BLaER1 treated with 17β-estradiol and CSF1 and Interleukin-3, amounts not matched to agents 10 nM and 100 nM (cell line): Measurements from ENCODE around the gene NDUFC1.

Source experiments
- H3K27ac ChIP-seq, 11 experiments: shearing (Covaris generic); formaldehyde crosslinking; 2 replicates each; pipeline ENCODE4 v1.8.1; 2022
- H3K27me3 ChIP-seq, 11 experiments: shearing (Covaris generic); formaldehyde crosslinking; 2 replicates each; pipeline ENCODE4 v1.8.1; 2022
- H3K36me3 ChIP-seq, 11 experiments: shearing (Covaris generic); formaldehyde crosslinking; 2 replicates each; pipeline ENCODE4 v1.8.1; 2022
- H3K4me1 ChIP-seq, 10 experiments: shearing (Covaris generic); formaldehyde crosslinking; 2 replicates each; pipeline ENCODE4 v1.8.1; 2022
- H3K4me2 ChIP-seq, 11 experiments: shearing (Covaris generic); formaldehyde crosslinking; 2 replicates each; pipeline ENCODE4 v1.8.1; 2022
- H3K4me3 ChIP-seq, 10 experiments: shearing (Covaris generic); formaldehyde crosslinking; 2 replicates each; pipeline ENCODE4 v1.8.1; 2022
- H3K9ac ChIP-seq, 11 experiments: shearing (Covaris generic); formaldehyde crosslinking; 2 replicates each; pipeline ENCODE4 v1.8.1; 2022
- H3K9me3 ChIP-seq, 11 experiments: shearing (Covaris generic); formaldehyde crosslinking; replicated peaks in 1 of 11; 2 replicates each; pipeline ENCODE4 v1.8.1; 2022
- H4K20me1 ChIP-seq, 11 experiments: shearing (Covaris generic); formaldehyde crosslinking; 2 replicates each; pipeline ENCODE4 v1.8.1; 2022
- Cebpa-rat ChIP-seq, 11 experiments: shearing (Covaris generic); IDR thresholded peaks; 2 replicates each; pipeline ENCODE4 v1.8.1; 2022

Gene NDUFC1

GRCh38 chr4:139304920-139305319 is 2.6 kb upstream of the NDUFC1 start:
- TF ChIP-seq Cebpa-rat (IDR thresholded peaks at IDR 0.05), result no peak
- Histone ChIP-seq H3K4me3 (peak overlapping the region in 6 of 10 experiments; percentile 6 to 39 (median 19); a peak in 6 of 20 replicates), H3K4me1 (peaks cover 6 to 43% (median 19%) of the 10 kb centered on the region in 10 experiments), H3K27ac (no peak overlapping the region), H3K27me3 (no peaks in the 10 kb centered on the region), H4K20me1 (peaks cover 26 to 84% (median 79%) of the 10 kb centered on the region in 11 experiments; a peak in 21 of 22 replicates), H3K9me3 (peaks cover 0 to 19% (median 15%) of the 10 kb centered on the region in 11 experiments; a peak in 20 of 22 replicates), H3K36me3 (peaks cover 19 to 67% (median 60%) of the 10 kb centered on the region in 11 experiments), H3K9ac (no peak overlapping the region), H3K4me2 (peak overlapping the region in 1 of 11 experiments; percentile 92; a peak in 1 of 22 replicates)

- H4K20me1 ChIP-seq, result peaks cover 17 to 48% (median 43%) of the 10 kb centered on the region in 11 experiments; a peak in 21 of 22 replicates
- H3K4me1 ChIP-seq, result peaks cover 29 to 66% (median 36%) of the 10 kb centered on the region in 10 experiments
- no peak for TF ChIP-seq Cebpa-rat (IDR thresholded peaks at IDR 0.05)
- H3K9ac ChIP-seq, result peak within 1 kb of the TSS; percentile 92 to 99 (median 97)
- peak within 1 kb of the TSS; percentile 89 to 99 (median 98) for H3K27ac ChIP-seq
- peak within 1 kb of the TSS; percentile 81 to 92 (median 87) for H3K4me2 ChIP-seq
- no peaks in the 10 kb centered on the region for H3K27me3 ChIP-seq
- peaks cover 15 to 30% (median 29%) of the 10 kb centered on the region in 11 experiments for H3K36me3 ChIP-seq
- H3K9me3 ChIP-seq, result peaks cover 0 to 19% (median 15%) of the 10 kb centered on the region in 11 experiments; a peak in 20 of 22 replicates
- peak within 1 kb of the TSS; percentile 80 to 99 (median 92) for H3K4me3 ChIP-seq
These were observed 1.0 kb downstream of the NDUFC1 start, which contains the start of gene NAA15 for GRCh38 chr4:139301113-139301820. Gene NAA15 (plus strand): TSS chr4:139301505. CDS start chr4:139301778, 273 bp downstream.

GRCh38 chr4:139300431-139301112 is 1.7 kb downstream of the NDUFC1 start:
- peak overlapping the region; percentile 83 to 99 (median 98) for H3K27ac ChIP-seq
- peak overlapping the region; percentile 77 to 92 (median 87) for H3K4me2 ChIP-seq
- peaks cover 34 to 64% (median 41%) of the 10 kb centered on the region in 10 experiments for H3K4me1 ChIP-seq

GRCh38 chr4:139299536-139299935 is 2.7 kb downstream of the NDUFC1 start:
- no peaks in the 10 kb centered on the region for H3K27me3 ChIP-seq
- peak overlapping the region in 8 of 10 experiments; percentile 80 to 99 (median 89); a peak in 17 of 20 replicates for H3K4me3 ChIP-seq
- peaks cover 8 to 30% (median 25%) of the 10 kb centered on the region in 11 experiments; a peak in 21 of 22 replicates for H4K20me1 ChIP-seq
- no peak for TF ChIP-seq Cebpa-rat (IDR thresholded peaks at IDR 0.05)
- peaks cover 34 to 63% (median 44%) of the 10 kb centered on the region in 10 experiments for H3K4me1 ChIP-seq
- peak overlapping the region in 8 of 11 experiments; percentile 83 to 99 (median 98); a peak in 12 of 22 replicates for H3K27ac ChIP-seq
- H3K4me2 ChIP-seq, result peak overlapping the region; percentile 77 to 92 (median 87); a peak in 21 of 22 replicates
- peaks cover under 1 to 13% (median 11%) of the 10 kb centered on the region in 11 experiments; a peak in 21 of 22 replicates for H3K36me3 ChIP-seq
- peak overlapping the region; percentile 92 to 99 (median 97); a peak in 18 of 22 replicates for H3K9ac ChIP-seq
- peaks cover 0 to 9% (median 6%) of the 10 kb centered on the region in 11 experiments; a peak in 19 of 22 replicates for H3K9me3 ChIP-seq

More at GRCh38 chr4:139300431-139301112, 1.7 kb downstream of the NDUFC1 start:
- Histone ChIP-seq H3K27me3 (no peaks in the 10 kb centered on the region), H3K36me3 (peaks cover 11 to 23% (median 22%) of the 10 kb centered on the region in 11 experiments), H3K9me3 (peaks cover 0 to 18% (median 15%) of the 10 kb centered on the region in 11 experiments; a peak in 20 of 22 replicates), H3K4me3 (peak overlapping the region; percentile 80 to 99 (median 92)), H3K9ac (peak overlapping the region; percentile 92 to 99 (median 97)), H4K20me1 (peaks cover 11 to 41% (median 36%) of the 10 kb centered on the region in 11 experiments; a peak in 21 of 22 replicates)
- TF ChIP-seq Cebpa-rat (IDR thresholded peaks at IDR 0.05), result no peak

GRCh38 chr4:139297001-139297410 is 5.3 kb downstream of the NDUFC1 start:
- Histone ChIP-seq H3K9ac (peak overlapping the region in 2 of 11 experiments; percentile 2 to 9; a peak in 1 of 22 replicates), H3K27me3 (no peaks in the 10 kb centered on the region), H3K4me1 (peaks cover 25 to 64% (median 42%) of the 10 kb centered on the region in 10 experiments), H3K27ac (peak overlapping the region in 1 of 11 experiments; percentile 95; a peak in 1 of 22 replicates), H3K36me3 (peaks cover 21 to 26% (median 24%) of the 10 kb centered on the region in 11 experiments; a peak in 21 of 22 replicates), H3K9me3 (no peaks in the 10 kb centered on the region), H3K4me2 (peak overlapping the region in 4 of 11 experiments; percentile 17 to 92 (median 85); a peak in 9 of 22 replicates), H4K20me1 (peaks cover 0 to 5% (median under 1%) of the 10 kb centered on the region in 11 experiments; a peak in 8 of 22 replicates), H3K4me3 (no peak overlapping the region)
- TF ChIP-seq Cebpa-rat (IDR thresholded peaks at IDR 0.05), result no peak

GRCh38 chr4:139295942-139296299 is 6.4 kb downstream of the NDUFC1 start:
- no peaks in the 10 kb centered on the region for H4K20me1 ChIP-seq
- no peaks in the 10 kb centered on the region for H3K9me3 ChIP-seq
- peak overlapping the region; percentile 54 to 95 (median 86) for H3K4me2 ChIP-seq
- peak overlapping the region; percentile 76 to 94 (median 82) for H3K4me3 ChIP-seq
- no peaks in the 10 kb centered on the region for H3K27me3 ChIP-seq
- H3K27ac ChIP-seq, result peak overlapping the region; percentile 92 to 98 (median 95); a peak in 18 of 22 replicates
- peaks cover 24 to 64% (median 42%) of the 10 kb centered on the region in 10 experiments for H3K4me1 ChIP-seq
- H3K9ac ChIP-seq, result peak overlapping the region; percentile 91 to 97 (median 95)
- TF ChIP-seq Cebpa-rat (IDR thresholded peaks at IDR 0.05), result no peak
- peaks cover 31 to 37% (median 35%) of the 10 kb centered on the region in 11 experiments for H3K36me3 ChIP-seq

- Histone ChIP-seq H3K4me3 (peak overlapping the region; percentile 76 to 94 (median 82)), H3K4me1 (peaks cover 19 to 64% (median 40%) of the 10 kb centered on the region in 10 experiments), H3K4me2 (peak overlapping the region; percentile 76 to 95 (median 86)), H3K27me3 (no peaks in the 10 kb centered on the region), H3K27ac (peak overlapping the region; percentile 92 to 98 (median 95)), H3K9me3 (no peaks in the 10 kb centered on the region), H3K36me3 (peaks cover 35 to 42% (median 40%) of the 10 kb centered on the region in 11 experiments), H4K20me1 (no peaks in the 10 kb centered on the region), H3K9ac (peak overlapping the region; percentile 91 to 97 (median 95))
- TF ChIP-seq Cebpa-rat (IDR thresholded peaks at IDR 0.05), result no peak
These were observed 6.9 kb downstream of the NDUFC1 start for GRCh38 chr4:139295206-139295941.
